Thoracic aorta (tissue), 2 donors: ENCODE results near the gene SLC38A8. TPM values are rescaled to one million over a fixed set of nuclear protein-coding genes. Genes with fewer than 3 reads are reported as not detected.

Experiments used
- ATAC-seq: fragments of 150-250 bp; one replicate; pipeline ENCODE4 v1.8.0; 2017; ENCODE audit warnings: low read depth; ENCODE audit not compliant: insufficient number of reproducible peaks, low FRiP score
- DNase-seq: peaks from one replicate; pipeline ENCODE4 v3.0.0-alpha.2; 2020; ENCODE audit warnings: low spot score
- H3K27ac ChIP-seq, 2 donors: fragments of 200-600 bp; sonication (generic); 1 replicate in 1 of 2; 2 replicates in 1 of 2; pipeline ENCODE4 v1.5.1; 2016; ENCODE audit warnings: mild to moderate bottlenecking in 2 of 2, moderate library complexity in 2 of 2
- H3K27me3 ChIP-seq: fragments of 200-600 bp; sonication (generic); replicated peaks from 2 replicates; pipeline ENCODE4 v1.6.0; 2016; ENCODE audit warnings: mild to moderate bottlenecking; ENCODE audit not compliant: insufficient read depth
- H3K36me3 ChIP-seq: fragments of 200-600 bp; sonication (generic); one replicate; pipeline ENCODE4 v1.5.1; 2016
- H3K4me1 ChIP-seq, 2 donors: fragments of 200-600 bp; sonication (generic); 1 replicate in 1 of 2; 2 replicates in 1 of 2; pipeline versions ENCODE4 v1.5.1 to v1.6.0; 2016; ENCODE audit warnings: low read depth in 2 of 2, mild to moderate bottlenecking in 1 of 2; ENCODE audit not compliant: control insufficient read depth in 1 of 2
- H3K4me3 ChIP-seq: fragments of 200-600 bp; sonication (generic); 2 replicates; pipeline ENCODE4 v1.5.1; 2016; ENCODE audit warnings: mild to moderate bottlenecking
- H3K9me3 ChIP-seq: fragments of 200-600 bp; sonication (generic); 2 replicates; pipeline ENCODE4 v1.5.1; 2016
- total RNA-seq, 2 donors: library from RNA; depleted of rRNA; stranded (reverse); fragments of >200 nt; gene quantifications; one replicate each; pipeline versions ENCODE4 v1.1.0 to v1.2.3, GENCODE V29; 2016
- TF ChIP-seq, protein P1 (sequence below): fragments of 200-600 bp; sonication (generic); IDR thresholded peaks from one replicate; pipeline ENCODE4 v1.5.1; 2019; ENCODE audit warnings: antibody characterized with exemption

SLC38A8 gene
- total RNA-seq, 2 donors from 2014 or later = not detected

DNA sequence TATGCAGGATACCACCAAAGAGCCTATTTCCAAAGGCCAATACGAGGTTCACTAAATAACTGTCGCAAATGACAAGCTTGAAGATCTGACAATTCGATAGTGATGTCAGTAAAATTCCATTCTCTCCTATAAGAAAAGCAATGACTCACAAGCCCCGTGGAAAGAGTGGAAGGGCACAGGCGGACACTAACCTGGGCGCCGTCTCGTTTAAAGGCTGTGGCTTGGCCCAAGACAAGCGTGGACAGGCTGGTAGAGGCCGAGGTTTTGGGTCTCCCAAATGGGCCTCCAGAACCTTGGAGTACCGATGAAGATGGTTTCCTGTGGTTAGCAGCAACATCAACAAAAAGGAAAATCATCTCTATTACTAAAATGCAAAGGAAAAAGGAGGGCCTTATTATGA lies 16.5 kb upstream of the SLC38A8 start:
- Histone ChIP-seq H3K27me3 (no peaks in the 10 kb centered on the region), H3K4me3 (no peak overlapping the region), H3K36me3 (peaks cover 61% of the 10 kb centered on the region), H3K27ac (no peak overlapping the region), H3K9me3 (no peaks in the 10 kb centered on the region), H3K4me1 (no peaks in the 10 kb centered on the region)
- TF ChIP-seq, protein P1, sequence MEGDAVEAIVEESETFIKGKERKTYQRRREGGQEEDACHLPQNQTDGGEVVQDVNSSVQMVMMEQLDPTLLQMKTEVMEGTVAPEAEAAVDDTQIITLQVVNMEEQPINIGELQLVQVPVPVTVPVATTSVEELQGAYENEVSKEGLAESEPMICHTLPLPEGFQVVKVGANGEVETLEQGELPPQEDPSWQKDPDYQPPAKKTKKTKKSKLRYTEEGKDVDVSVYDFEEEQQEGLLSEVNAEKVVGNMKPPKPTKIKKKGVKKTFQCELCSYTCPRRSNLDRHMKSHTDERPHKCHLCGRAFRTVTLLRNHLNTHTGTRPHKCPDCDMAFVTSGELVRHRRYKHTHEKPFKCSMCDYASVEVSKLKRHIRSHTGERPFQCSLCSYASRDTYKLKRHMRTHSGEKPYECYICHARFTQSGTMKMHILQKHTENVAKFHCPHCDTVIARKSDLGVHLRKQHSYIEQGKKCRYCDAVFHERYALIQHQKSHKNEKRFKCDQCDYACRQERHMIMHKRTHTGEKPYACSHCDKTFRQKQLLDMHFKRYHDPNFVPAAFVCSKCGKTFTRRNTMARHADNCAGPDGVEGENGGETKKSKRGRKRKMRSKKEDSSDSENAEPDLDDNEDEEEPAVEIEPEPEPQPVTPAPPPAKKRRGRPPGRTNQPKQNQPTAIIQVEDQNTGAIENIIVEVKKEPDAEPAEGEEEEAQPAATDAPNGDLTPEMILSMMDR = no peak
- DNase-seq (no peak), ATAC-seq (no peak)

DNA sequence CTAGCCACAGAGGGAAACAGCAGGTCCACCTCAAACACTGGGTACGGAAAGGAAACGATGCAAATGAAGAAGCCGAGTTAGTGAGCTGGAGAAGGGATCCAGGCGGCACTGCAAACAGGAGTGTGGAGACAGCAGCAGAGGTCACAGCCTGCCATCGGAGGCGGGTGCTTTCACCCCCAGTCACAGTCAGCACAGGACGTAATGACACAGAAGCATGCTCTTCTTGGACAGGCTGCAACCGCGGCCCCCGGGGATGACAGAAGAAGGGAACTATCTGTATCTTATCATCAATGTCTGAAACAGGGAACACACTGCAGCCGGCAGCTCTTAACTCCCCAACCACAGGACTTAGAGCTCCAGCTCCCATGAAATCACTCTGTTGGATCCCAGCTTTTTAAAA lies 16.1 kb upstream of the SLC38A8 start:
- Histone ChIP-seq H3K27ac (no peak overlapping the region), H3K4me1 (no peaks in the 10 kb centered on the region), H3K36me3 (peaks cover 64% of the 10 kb centered on the region), H3K9me3 (no peaks in the 10 kb centered on the region), H3K4me3 (no peak overlapping the region), H3K27me3 (no peaks in the 10 kb centered on the region)
- DNase-seq (no peak), ATAC-seq (no peak)
- TF ChIP-seq, protein P1 = no peak

DNA sequence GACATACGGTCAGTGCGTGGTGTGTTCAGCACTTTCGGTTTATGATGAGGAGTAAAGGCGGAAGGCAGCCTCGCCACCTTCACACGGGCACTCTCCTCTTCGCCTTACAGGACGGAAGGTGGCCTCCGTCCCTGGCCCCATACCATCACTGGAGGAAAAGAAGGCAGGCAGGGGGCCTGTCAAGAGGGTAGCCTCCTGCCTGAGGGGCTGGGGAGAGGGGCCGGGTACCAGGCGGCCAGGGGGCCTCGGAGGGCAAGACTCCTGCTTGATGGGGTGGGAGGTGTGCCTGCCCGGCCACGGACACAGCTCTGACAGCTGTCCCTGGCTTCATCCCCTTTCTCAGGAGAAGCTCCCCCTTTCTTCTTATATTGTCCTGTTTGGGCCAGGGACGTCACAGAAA lies 15.6 kb upstream of the SLC38A8 start:
- TF ChIP-seq, protein P1 = no peak
- H3K27ac ChIP-seq = no peak overlapping the region
- H3K27me3 ChIP-seq = no peaks in the 10 kb centered on the region
- no peaks in the 10 kb centered on the region for H3K9me3 ChIP-seq
- H3K4me1 ChIP-seq = no peaks in the 10 kb centered on the region
- peaks cover 66% of the 10 kb centered on the region for H3K36me3 ChIP-seq
- no peak for DNase-seq
- H3K4me3 ChIP-seq = no peak overlapping the region
- ATAC-seq = no peak

DNA sequence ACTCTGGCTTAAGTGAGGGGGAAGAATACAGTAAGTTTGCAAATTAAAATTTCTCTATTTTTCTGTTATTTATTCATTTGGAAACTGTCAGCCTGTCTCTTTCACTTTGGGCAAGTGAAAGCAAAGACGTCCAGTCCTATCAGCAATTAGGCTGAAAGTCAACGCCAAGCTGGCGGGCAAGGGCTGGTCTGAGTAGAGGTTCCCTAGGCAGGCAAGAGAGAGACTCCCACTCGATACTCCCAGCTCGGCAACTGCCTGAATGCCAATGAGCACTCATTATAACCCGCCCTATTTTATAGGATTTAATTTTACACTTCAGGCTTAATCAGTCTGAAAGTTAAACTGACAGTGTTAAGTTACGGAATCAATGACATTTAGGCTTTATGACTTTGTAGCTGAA lies 14.3 kb upstream of the SLC38A8 start:
- ATAC-seq = no peak
- TF ChIP-seq, protein P1 = no peak
- no peak overlapping the region for H3K27ac ChIP-seq

DNA sequence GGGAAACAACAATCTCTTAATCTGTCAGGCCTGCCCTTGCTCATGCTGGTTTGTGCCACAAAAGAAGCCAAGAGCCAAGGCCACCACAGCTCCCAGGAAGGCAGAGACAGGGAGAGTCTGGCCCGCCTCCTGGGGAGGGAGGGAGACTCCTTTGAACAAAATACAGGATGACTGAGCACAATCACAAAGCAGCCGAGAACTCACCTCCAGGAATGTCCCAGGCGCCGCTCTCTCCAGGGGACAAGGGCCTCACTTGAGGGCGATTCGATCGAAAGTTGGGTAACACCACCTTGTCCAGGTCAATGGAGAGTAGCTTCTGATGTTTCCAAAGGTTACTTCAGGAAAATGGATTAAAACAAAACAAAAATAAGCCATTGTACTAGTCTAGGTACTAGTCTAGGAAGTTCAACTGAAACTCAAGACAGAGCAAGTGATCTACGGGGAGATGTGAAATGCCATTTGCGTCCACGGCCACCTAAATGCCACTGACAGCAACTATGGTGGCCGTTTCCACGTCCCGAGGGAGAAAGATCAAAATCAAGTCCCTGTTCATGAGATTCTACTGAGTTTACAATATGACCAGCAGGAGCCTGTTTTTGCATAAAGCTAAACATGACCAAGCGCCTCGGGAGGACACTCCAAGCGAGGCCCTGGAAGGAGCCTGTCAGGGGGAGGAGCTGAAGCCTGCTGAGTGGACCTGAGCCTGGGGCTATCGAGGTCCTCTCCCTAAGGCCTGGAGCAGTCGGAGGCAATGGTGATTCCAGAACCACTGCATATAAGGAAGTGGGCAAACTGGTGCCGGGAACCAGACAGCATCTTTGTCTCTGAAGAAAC lies 13.4 kb upstream of the SLC38A8 start:
- H3K4me3 ChIP-seq = no peak overlapping the region
- H3K4me1 ChIP-seq = no peaks in the 10 kb centered on the region
- no peaks in the 10 kb centered on the region for H3K9me3 ChIP-seq
- TF ChIP-seq, protein P1 = no peak
- H3K27me3 ChIP-seq = no peaks in the 10 kb centered on the region
- H3K27ac ChIP-seq = no peak overlapping the region
- H3K36me3 ChIP-seq = peaks cover 59% of the 10 kb centered on the region
- no peak for ATAC-seq
- no peak for DNase-seq

More for the DNA sequence above, 14.3 kb upstream of the SLC38A8 start:
- no peak overlapping the region for H3K4me3 ChIP-seq
- H3K27me3 ChIP-seq = no peaks in the 10 kb centered on the region
- peaks cover 59% of the 10 kb centered on the region for H3K36me3 ChIP-seq
- no peak for DNase-seq
- no peaks in the 10 kb centered on the region for H3K9me3 ChIP-seq
- no peaks in the 10 kb centered on the region for H3K4me1 ChIP-seq
